Rectal smooth muscle tissue (tissue), 1 donor: ENCODE results near the gene TMEM9B.
"Not testable (repeated sequence)": the region's sequence is repeated elsewhere in the genome, so short reads cannot be mapped to it uniquely, and the experiment has no call there.

Source experiments
- H3K27ac ChIP-seq: one replicate; pipeline ENCODE4 v1.7.0; 2013; ENCODE audit warnings: low read depth, low read length, inconsistent platforms
- H3K27me3 ChIP-seq: one replicate; pipeline ENCODE4 v1.7.0; 2013; ENCODE audit warnings: low read length; ENCODE audit not compliant: control insufficient read depth, insufficient read depth
- H3K36me3 ChIP-seq: one replicate; pipeline ENCODE4 v1.7.0; 2013; ENCODE audit warnings: low read length; ENCODE audit not compliant: control insufficient read depth, insufficient read depth
- H3K4me1 ChIP-seq: one replicate; pipeline ENCODE4 v1.7.0; 2013; ENCODE audit warnings: low read length; ENCODE audit not compliant: control insufficient read depth, insufficient read depth
- H3K4me3 ChIP-seq: one replicate; pipeline ENCODE4 v1.7.0; 2013; ENCODE audit warnings: low read length
- H3K9ac ChIP-seq: one replicate; pipeline ENCODE4 v1.7.0; 2013; ENCODE audit warnings: low read length

Gene TMEM9B

GRCh38 chr11:8963569-8964323 is 496 bp downstream of the TMEM9B start:
- H3K9ac ChIP-seq = peak overlapping the region; percentile 16
- peak overlapping the region; percentile 89 for H3K4me3 ChIP-seq
- H3K27ac ChIP-seq = peak overlapping the region; percentile 98
- peaks cover 22% of the 10 kb centered on the region for H3K4me1 ChIP-seq
- no peaks in the 10 kb centered on the region for H3K36me3 ChIP-seq
- no peaks in the 10 kb centered on the region for H3K27me3 ChIP-seq

- Histone ChIP-seq H3K9ac (no peak overlapping the region), H3K36me3 (no peaks in the 10 kb centered on the region), H3K4me3 (peak overlapping the region; percentile 89), H3K27me3 (no peaks in the 10 kb centered on the region), H3K4me1 (peaks cover 23% of the 10 kb centered on the region), H3K27ac (no peak overlapping the region)
Observed at GRCh38 chr11:8962841-8963240, 1.4 kb downstream of the TMEM9B start.

- H3K36me3 ChIP-seq = no peaks in the 10 kb centered on the region
- no peaks in the 10 kb centered on the region for H3K27me3 ChIP-seq
- H3K4me1 ChIP-seq = peaks cover 23% of the 10 kb centered on the region
- no peak overlapping the region for H3K4me3 ChIP-seq
- H3K27ac ChIP-seq = no peak overlapping the region
- no peak overlapping the region for H3K9ac ChIP-seq
Observed at GRCh38 chr11:8961401-8961800, 2.8 kb downstream of the TMEM9B start.

DNA sequence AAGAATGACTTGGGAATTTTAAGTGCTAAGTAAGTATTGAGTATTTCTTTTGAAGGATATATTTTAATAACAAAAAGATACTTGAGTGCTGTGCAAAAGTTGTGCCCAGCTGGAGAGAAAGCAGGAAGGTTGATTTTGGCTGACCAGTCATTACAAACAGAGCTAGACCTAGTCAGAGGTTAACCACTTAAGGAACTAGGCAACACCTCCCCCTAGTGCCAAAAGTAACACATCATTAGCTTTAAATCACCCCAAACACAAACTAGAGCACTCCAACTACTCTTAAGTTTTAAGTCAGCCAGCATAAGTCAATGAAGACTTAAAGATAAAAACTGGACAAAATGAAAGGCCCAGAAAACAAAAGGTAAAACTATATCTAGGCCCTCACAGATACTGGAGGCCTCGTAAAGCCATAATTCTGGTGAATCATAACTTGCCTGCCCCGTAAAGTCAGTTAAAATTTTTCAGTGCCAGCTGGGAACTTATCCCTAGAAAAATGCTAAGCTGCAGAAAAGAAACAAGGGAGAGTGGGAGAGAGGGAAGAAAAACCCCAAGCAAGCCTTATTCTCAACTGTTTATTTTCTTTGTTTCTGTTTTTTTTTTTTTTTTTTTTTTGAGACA is 4.6 kb downstream of the TMEM9B start:
- H3K36me3 ChIP-seq = no peaks in the 10 kb centered on the region
- no peaks in the 10 kb centered on the region for H3K27me3 ChIP-seq
- H3K4me1 ChIP-seq = peaks cover 23% of the 10 kb centered on the region
- peak overlapping the region; percentile 61 for H3K27ac ChIP-seq
- H3K9ac ChIP-seq = no peak overlapping the region
- no peak overlapping the region for H3K4me3 ChIP-seq

DNA sequence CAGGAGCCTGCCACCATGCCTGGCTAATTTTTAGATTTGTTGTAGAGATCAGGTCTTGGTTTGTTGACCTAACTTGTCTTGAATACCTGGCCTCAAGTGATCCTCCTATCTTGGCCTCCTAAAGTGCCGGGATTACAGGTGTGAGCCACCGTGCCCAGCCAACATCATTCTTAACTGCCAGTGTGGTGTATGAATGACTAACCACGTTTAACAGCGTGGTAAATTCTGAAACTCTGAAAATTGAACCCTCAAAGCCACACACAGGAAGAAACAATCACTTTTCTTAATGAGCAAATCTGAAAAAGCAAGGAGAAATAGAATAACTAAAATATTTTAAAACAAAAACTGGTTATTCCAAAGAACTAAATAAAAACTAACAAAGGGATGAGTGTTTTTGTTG is 7.4 kb downstream of the TMEM9B start:
- peaks cover 10% of the 10 kb centered on the region for H3K4me1 ChIP-seq
- H3K27ac ChIP-seq = no peak overlapping the region
- H3K4me3 ChIP-seq = no peak overlapping the region
- H3K36me3 ChIP-seq = peaks cover 5% of the 10 kb centered on the region
- no peak overlapping the region for H3K9ac ChIP-seq
- no peaks in the 10 kb centered on the region for H3K27me3 ChIP-seq

- H3K9ac ChIP-seq = no peak overlapping the region
- no peak overlapping the region for H3K27ac ChIP-seq
- no peaks in the 10 kb centered on the region for H3K4me1 ChIP-seq
- peaks cover 12% of the 10 kb centered on the region for H3K36me3 ChIP-seq
- H3K4me3 ChIP-seq = no peak overlapping the region
- no peaks in the 10 kb centered on the region for H3K27me3 ChIP-seq
Observed at GRCh38 chr11:8948886-8949285, 15.4 kb downstream of the TMEM9B start.

- no peaks in the 10 kb centered on the region for H3K27me3 ChIP-seq
- peaks cover 7% of the 10 kb centered on the region for H3K36me3 ChIP-seq
- H3K27ac ChIP-seq = no peak overlapping the region
- H3K4me1 ChIP-seq = no peaks in the 10 kb centered on the region
- no peak overlapping the region for H3K4me3 ChIP-seq
- H3K9ac ChIP-seq = no peak overlapping the region
Observed at GRCh38 chr11:8947230-8947943, 16.9 kb downstream of the TMEM9B start.

- Histone ChIP-seq H3K4me3 (no peak within 1 kb of the TSS), H3K4me1 (no peaks in the 10 kb centered on the region), H3K27ac (no peak within 1 kb of the TSS), H3K27me3 (no peaks in the 10 kb centered on the region), H3K36me3 (no peaks in the 10 kb centered on the region), H3K9ac (no peak within 1 kb of the TSS)
Observed at GRCh38 chr11:8942518-8943066, 21.6 kb downstream of the TMEM9B start, which contains the start of gene ASCL3. ASCL3 (minus strand) TSS chr11:8943016; CDS start chr11:8938161, 4,855 bp downstream.

DNA sequence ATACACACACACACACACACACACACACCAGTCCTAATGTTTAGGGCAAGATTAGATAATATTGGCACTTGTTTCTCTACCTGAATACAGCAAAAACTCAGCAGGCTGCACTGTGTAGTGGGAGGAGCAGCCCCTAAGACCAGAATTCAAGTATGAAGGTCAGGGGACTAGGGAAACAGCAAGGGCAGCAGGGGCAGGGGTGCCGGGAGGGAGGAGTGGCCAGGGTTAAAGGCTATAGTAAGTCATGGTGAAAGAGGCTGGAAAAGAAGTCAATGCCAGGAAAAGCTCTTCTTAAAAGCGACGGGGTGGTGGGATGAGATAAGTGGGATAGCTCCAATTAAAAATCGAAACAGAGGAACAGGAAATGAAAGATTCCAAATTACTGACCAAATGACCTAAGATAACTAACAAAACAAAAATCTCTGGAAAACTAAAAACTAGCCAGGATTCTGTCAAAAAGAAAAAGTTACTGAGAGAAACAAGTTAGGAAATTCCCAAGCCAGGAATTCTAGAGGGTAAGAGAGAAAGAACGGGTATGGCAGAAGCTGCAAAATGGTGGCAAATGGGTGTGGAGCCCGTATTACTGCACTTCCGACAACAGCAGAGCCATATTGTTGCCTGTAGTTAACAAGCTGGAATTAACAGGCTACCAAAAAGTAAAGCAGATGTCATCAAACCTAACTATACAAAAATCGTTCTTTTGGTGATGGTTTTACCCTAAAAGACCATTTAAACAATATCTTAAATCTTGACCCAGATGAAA is 22.7 kb downstream of the TMEM9B start:
- H3K9ac ChIP-seq = no peak overlapping the region
- H3K4me1 ChIP-seq = no peaks in the 10 kb centered on the region
- H3K4me3 ChIP-seq = no peak overlapping the region
- H3K27ac ChIP-seq = no peak overlapping the region
- H3K27me3 ChIP-seq = no peaks in the 10 kb centered on the region
- H3K36me3 ChIP-seq = no peaks in the 10 kb centered on the region

- H3K36me3 ChIP-seq = no peaks in the 10 kb centered on the region
- H3K4me3 ChIP-seq = no peak overlapping the region
- no peak overlapping the region for H3K9ac ChIP-seq
- H3K27ac ChIP-seq = no peak overlapping the region
- H3K27me3 ChIP-seq = no peaks in the 10 kb centered on the region
- no peaks in the 10 kb centered on the region for H3K4me1 ChIP-seq
Observed at GRCh38 chr11:8937659-8938058, 26.6 kb downstream of the TMEM9B start.

DNA sequence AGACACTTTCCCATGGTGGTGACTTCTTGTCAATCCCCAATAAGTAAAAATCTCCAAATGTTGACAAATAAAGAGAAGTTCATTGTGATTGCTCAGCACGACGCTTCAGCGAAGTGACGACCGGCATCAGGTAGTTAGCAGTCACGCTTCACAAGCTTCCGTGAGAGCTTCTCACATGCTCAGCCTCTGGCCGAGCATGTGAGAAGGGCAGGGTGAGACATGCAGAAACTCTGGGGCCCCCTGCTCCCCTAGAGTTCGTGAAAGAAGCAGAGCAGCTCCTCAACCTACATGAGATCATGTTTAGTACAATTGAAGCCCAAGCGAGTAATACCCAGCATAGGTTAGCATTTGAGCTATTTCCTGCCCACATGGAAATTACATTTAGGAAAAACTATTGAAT is 27.1 kb downstream of the TMEM9B start:
- no peaks in the 10 kb centered on the region for H3K27me3 ChIP-seq
- H3K4me3 ChIP-seq = no peak overlapping the region
- no peak overlapping the region for H3K27ac ChIP-seq
- no peaks in the 10 kb centered on the region for H3K4me1 ChIP-seq
- no peak overlapping the region for H3K9ac ChIP-seq
- no peaks in the 10 kb centered on the region for H3K36me3 ChIP-seq

- not testable (repeated sequence) for H3K4me3 ChIP-seq, H3K9ac ChIP-seq, H3K27ac ChIP-seq, H3K36me3 ChIP-seq, H3K27me3 ChIP-seq, H3K4me1 ChIP-seq
Observed at GRCh38 chr11:8935789-8936188, 28.5 kb downstream of the TMEM9B start.
